Esophagus muscularis mucosa (tissue), 4 donors: Measurements from ENCODE around the gene HSPB1.

Experiments used
- EP300 ChIP-seq: sonication (generic); formaldehyde crosslinking; IDR thresholded peaks from one replicate; pipeline ENCODE4 v1.6.1; 2017; ENCODE audit warnings: antibody characterized with exemption
- POLR2A ChIP-seq: fragments of 450-650 bp; IDR thresholded peaks from one replicate; pipeline ENCODE4 v1.6.1; 2017; ENCODE audit warnings: antibody characterized with exemption, moderate library complexity, mild to moderate bottlenecking, low read depth
- POLR2AphosphoS5 ChIP-seq, 2 donors: sonication (generic); formaldehyde crosslinking; IDR thresholded peaks; one replicate each; pipeline ENCODE4 v1.6.1; 2017; ENCODE audit warnings: antibody characterized with exemption in 2 of 2
- TF ChIP-seq, protein P1 (sequence below), 3 experiments: fragments of 200-600 bp in 2 of 3; fragments of 450-650 bp in 1 of 3; sonication (generic) in 2 of 3; IDR thresholded peaks; one replicate each; pipeline ENCODE4 v1.5.1; 2017 to 2019; ENCODE audit warnings: antibody characterized with exemption in 3 of 3, mild to moderate bottlenecking in 2 of 3, moderate library complexity in 1 of 3

DNA sequence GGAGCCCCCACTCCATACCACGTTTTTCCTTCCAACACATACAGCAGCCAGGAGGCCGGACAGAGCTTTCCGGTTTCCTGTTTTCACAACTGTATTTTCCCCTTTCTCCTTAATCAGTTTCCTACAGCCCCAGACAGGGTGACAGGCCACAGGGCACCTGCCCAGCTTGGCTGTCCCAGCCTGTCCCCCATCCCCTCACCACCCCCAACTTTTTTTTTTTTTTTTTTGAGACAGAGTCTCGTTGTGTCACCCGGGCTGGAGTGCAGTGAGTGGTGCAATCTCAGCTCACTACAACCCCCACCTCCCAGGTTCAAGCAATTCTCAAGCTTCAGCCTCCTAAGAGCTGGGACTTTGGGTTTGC is 10.3 kb upstream of the HSPB1 start:
- TF ChIP-seq, protein P1, sequence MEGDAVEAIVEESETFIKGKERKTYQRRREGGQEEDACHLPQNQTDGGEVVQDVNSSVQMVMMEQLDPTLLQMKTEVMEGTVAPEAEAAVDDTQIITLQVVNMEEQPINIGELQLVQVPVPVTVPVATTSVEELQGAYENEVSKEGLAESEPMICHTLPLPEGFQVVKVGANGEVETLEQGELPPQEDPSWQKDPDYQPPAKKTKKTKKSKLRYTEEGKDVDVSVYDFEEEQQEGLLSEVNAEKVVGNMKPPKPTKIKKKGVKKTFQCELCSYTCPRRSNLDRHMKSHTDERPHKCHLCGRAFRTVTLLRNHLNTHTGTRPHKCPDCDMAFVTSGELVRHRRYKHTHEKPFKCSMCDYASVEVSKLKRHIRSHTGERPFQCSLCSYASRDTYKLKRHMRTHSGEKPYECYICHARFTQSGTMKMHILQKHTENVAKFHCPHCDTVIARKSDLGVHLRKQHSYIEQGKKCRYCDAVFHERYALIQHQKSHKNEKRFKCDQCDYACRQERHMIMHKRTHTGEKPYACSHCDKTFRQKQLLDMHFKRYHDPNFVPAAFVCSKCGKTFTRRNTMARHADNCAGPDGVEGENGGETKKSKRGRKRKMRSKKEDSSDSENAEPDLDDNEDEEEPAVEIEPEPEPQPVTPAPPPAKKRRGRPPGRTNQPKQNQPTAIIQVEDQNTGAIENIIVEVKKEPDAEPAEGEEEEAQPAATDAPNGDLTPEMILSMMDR (IDR thresholded peaks at IDR 0.05), result no peak
- TF ChIP-seq POLR2AphosphoS5 (IDR thresholded peaks at IDR 0.05), result no peak
- no peak for TF ChIP-seq POLR2A
- no peak for TF ChIP-seq EP300
